ENCODE results near the gene FGF13. TPM values are rescaled to one million over a fixed set of nuclear protein-coding genes. Genes with fewer than 3 reads are reported as not detected.

FGF13 gene
- polyA plus RNA-seq, 1 experiment = not detected

- no peak for DNase-seq (ENCODE audit: low read depth)
- Histone ChIP-seq H3K36me3 (ENCODE audit: control insufficient read depth, insufficient read depth, low read length) (no peaks in the 10 kb centered on the region), H3K27me3 (ENCODE audit: control insufficient read depth, insufficient read depth, low read length) (no peaks in the 10 kb centered on the region), H3K4me3 (ENCODE audit: low read depth, low read length) (no peak overlapping the region)
- no peak for TF ChIP-seq CTCF (IDR thresholded peaks at IDR 0.05; ENCODE audit: insufficient read depth, low read depth, low read length)
- POLR2A ChIA-PET = no interaction called here
- CTCF ChIA-PET = interaction anchor here (1.1 kb wide), 1 partner anchor 27 kb away, joined by 3 read pairs; no protein-coding TSS in a partner anchor
Observed at GRCh38 chrX:138719396-138719795, 7.9 kb upstream of the FGF13 start.

- H3K4me3 ChIP-seq (ENCODE audit: low read depth, low read length) = no peak overlapping the region
- no peak for DNase-seq (ENCODE audit: low read depth)
- no peaks in the 10 kb centered on the region for H3K27me3 ChIP-seq (ENCODE audit: control insufficient read depth, insufficient read depth, low read length)
- H3K36me3 ChIP-seq (ENCODE audit: control insufficient read depth, insufficient read depth, low read length) = no peaks in the 10 kb centered on the region
- TF ChIP-seq CTCF (IDR thresholded peaks at IDR 0.05; ENCODE audit: insufficient read depth, low read depth, low read length) = no peak
- ChIA-PET CTCF (interaction anchor here (1.1 kb wide), 1 partner anchor 27 kb away, joined by 3 read pairs; no protein-coding TSS in a partner anchor), POLR2A (no interaction called here)
Observed at GRCh38 chrX:138718941-138719340, 7.4 kb upstream of the FGF13 start.

- DNase-seq (ENCODE audit: low read depth) = no peak
- POLR2A ChIA-PET = no interaction called here
- no peak overlapping the region for H3K4me3 ChIP-seq (ENCODE audit: low read depth, low read length)
Observed at GRCh38 chrX:138710866-138711341, 613 bp downstream of the FGF13 start.

GRCh38 chrX:138709886-138710791 lies 1.4 kb downstream of the FGF13 start:
- TF ChIP-seq CTCF (IDR thresholded peaks at IDR 0.05; ENCODE audit: insufficient read depth, low read depth, low read length) = no peak
- Histone ChIP-seq H3K27me3 (ENCODE audit: control insufficient read depth, insufficient read depth, low read length) (no peaks in the 10 kb centered on the region; the same call in 1 of the 2 replicates), H3K4me3 (ENCODE audit: low read depth, low read length) (no peak overlapping the region), H3K36me3 (ENCODE audit: control insufficient read depth, insufficient read depth, low read length) (no peaks in the 10 kb centered on the region)
- ChIA-PET POLR2A (no interaction called here), CTCF (no interaction called here)
- no peak for DNase-seq (ENCODE audit: low read depth)

More at GRCh38 chrX:138710866-138711341, 613 bp downstream of the FGF13 start:
- CTCF ChIA-PET = no interaction called here
- Histone ChIP-seq H3K36me3 (ENCODE audit: control insufficient read depth, insufficient read depth, low read length) (no peaks in the 10 kb centered on the region), H3K27me3 (ENCODE audit: control insufficient read depth, insufficient read depth, low read length) (no peaks in the 10 kb centered on the region; the same call in 1 of the 2 replicates)
- TF ChIP-seq CTCF (IDR thresholded peaks at IDR 0.05; ENCODE audit: insufficient read depth, low read depth, low read length) = no peak

GRCh38 chrX:138708268-138708667 lies 3.2 kb downstream of the FGF13 start:
- TF ChIP-seq CTCF (IDR thresholded peaks at IDR 0.05; ENCODE audit: insufficient read depth, low read depth, low read length) = no peak
- Histone ChIP-seq H3K4me3 (ENCODE audit: low read depth, low read length) (no peak overlapping the region), H3K27me3 (ENCODE audit: control insufficient read depth, insufficient read depth, low read length) (no peaks in the 10 kb centered on the region; the same call in 1 of the 2 replicates), H3K36me3 (ENCODE audit: control insufficient read depth, insufficient read depth, low read length) (no peaks in the 10 kb centered on the region)
- no peak for DNase-seq (ENCODE audit: low read depth)
- CTCF ChIA-PET = no interaction called here
- POLR2A ChIA-PET = no interaction called here

All from BJ (cell line).